ENCODE data around the gene SLC39A6. TPM values are rescaled to one million over a fixed set of nuclear protein-coding genes. Genes with fewer than 3 reads are reported as not detected.

SLC39A6 gene
- total RNA-seq, 1 donor from 2014 or later = 185 TPM

Other genes starting within 250 kb of the SLC39A6 start
- gene RPRD1A, start 61.8 kb downstream of the SLC39A6 start, total RNA-seq = 162 TPM
- gene ELP2, start 559 bp upstream of the SLC39A6 start, total RNA-seq = 217 TPM
- gene MOCOS, start 58.2 kb upstream of the SLC39A6 start, total RNA-seq = 0.16 TPM
- 51.2 TPM for gene FHOD3, start 168.4 kb upstream of the SLC39A6 start, total RNA-seq